UCSD-AML1 (cell line): Measurements from ENCODE around the gene ITPR2.
"Not testable (repeated sequence)": the region's sequence is repeated elsewhere in the genome, so short reads cannot be mapped to it uniquely, and the experiment has no call there.

Experiments
- DNase-seq: peaks from one replicate; lab custom pipeline; 2025; ENCODE audit not compliant: unreplicated experiment; lab: John Stamatoyannopoulos, UW

Gene ITPR2

GRCh38 chr12:26488351-26488750, 344.6 kb downstream of the ITPR2 start:
- no peak for DNase-seq

GRCh38 chr12:26473291-26473690, 359.7 kb downstream of the ITPR2 start:
- DNase-seq = no peak

- peak; percentile 34 for DNase-seq
Measured at GRCh38 chr12:26471560-26471959, 361.4 kb downstream of the ITPR2 start.

- DNase-seq = no peak
Measured at GRCh38 chr12:26469421-26470180, 363.4 kb downstream of the ITPR2 start.

GRCh38 chr12:26467351-26467750, 365.6 kb downstream of the ITPR2 start:
- no peak for DNase-seq

- DNase-seq = no peak
Measured at GRCh38 chr12:26466726-26467125, 366.3 kb downstream of the ITPR2 start.

GRCh38 chr12:26465419-26466097, 367.4 kb downstream of the ITPR2 start:
- no peak for DNase-seq

- no peak for DNase-seq
Measured at GRCh38 chr12:26461776-26462175, 371.2 kb downstream of the ITPR2 start.

GRCh38 chr12:26460361-26460760, 372.6 kb downstream of the ITPR2 start:
- no peak for DNase-seq

GRCh38 chr12:26455936-26456574, 376.9 kb downstream of the ITPR2 start:
- DNase-seq = no peak

- DNase-seq = no peak
Measured at GRCh38 chr12:26453246-26453645, 379.7 kb downstream of the ITPR2 start.

GRCh38 chr12:26452511-26452910, 380.5 kb downstream of the ITPR2 start:
- DNase-seq = peak; percentile 43

- no peak for DNase-seq
Measured at GRCh38 chr12:26451763-26452162, 381.2 kb downstream of the ITPR2 start.

GRCh38 chr12:26445909-26446308, 387.1 kb downstream of the ITPR2 start:
- DNase-seq = no peak

GRCh38 chr12:26443309-26443708, 389.7 kb downstream of the ITPR2 start:
- no peak for DNase-seq

- DNase-seq = no peak
Measured at GRCh38 chr12:26441434-26441833, 391.6 kb downstream of the ITPR2 start.

GRCh38 chr12:26435069-26435404, 398.0 kb downstream of the ITPR2 start:
- no peak for DNase-seq

- DNase-seq = no peak
Measured at GRCh38 chr12:26434299-26435068, 398.5 kb downstream of the ITPR2 start.

- not testable (repeated sequence) for DNase-seq
Measured at GRCh38 chr12:26433701-26434100, 399.3 kb downstream of the ITPR2 start.

GRCh38 chr12:26431211-26431610, 401.8 kb downstream of the ITPR2 start:
- DNase-seq = no peak

- DNase-seq = not testable (repeated sequence)
Measured at GRCh38 chr12:26430596-26430995, 402.4 kb downstream of the ITPR2 start.
